GM18520 (cell line): ENCODE results near the gene PPP3CA.
"Not testable (repeated sequence)": the region's sequence is repeated elsewhere in the genome, so short reads cannot be mapped to it uniquely, and the experiment has no call there.

ENCODE experiments used
- ATAC-seq: cut with Tn5 transposase; IDR thresholded peaks from one replicate; pipeline ENCODE4 v1.9.1; 2021; ENCODE audit not compliant: unreplicated experiment

PPP3CA gene

GRCh38 chr4:101182688-101183087, 164.6 kb downstream of the PPP3CA start:
- not testable (repeated sequence) for ATAC-seq

GRCh38 chr4:101178731-101179130, 168.6 kb downstream of the PPP3CA start:
- no peak for ATAC-seq

- no peak for ATAC-seq
Observed at GRCh38 chr4:101177154-101177553, 170.2 kb downstream of the PPP3CA start.

GRCh38 chr4:101175896-101176676, 171.2 kb downstream of the PPP3CA start:
- no peak for ATAC-seq

GRCh38 chr4:101174679-101175345, 172.5 kb downstream of the PPP3CA start:
- no peak for ATAC-seq

GRCh38 chr4:101172369-101172768, 175.0 kb downstream of the PPP3CA start:
- no peak for ATAC-seq

- ATAC-seq = no peak
Observed at GRCh38 chr4:101171747-101172146, 175.6 kb downstream of the PPP3CA start.

- peak; percentile 95 for ATAC-seq
Observed at GRCh38 chr4:101169044-101170014, 178.0 kb downstream of the PPP3CA start.

- no peak for ATAC-seq
Observed at GRCh38 chr4:101163936-101164335, 183.4 kb downstream of the PPP3CA start.

GRCh38 chr4:101162990-101163380, 184.3 kb downstream of the PPP3CA start:
- ATAC-seq = no peak

- no peak for ATAC-seq
Observed at GRCh38 chr4:101160792-101161592, 186.3 kb downstream of the PPP3CA start.

GRCh38 chr4:101158507-101158906, 188.8 kb downstream of the PPP3CA start:
- no peak for ATAC-seq

GRCh38 chr4:101158134-101158482, 189.2 kb downstream of the PPP3CA start:
- ATAC-seq = no peak

- ATAC-seq = no peak
Observed at GRCh38 chr4:101157415-101158133, 189.8 kb downstream of the PPP3CA start.

- ATAC-seq = no peak
Observed at GRCh38 chr4:101156619-101157310, 190.6 kb downstream of the PPP3CA start.

GRCh38 chr4:101155945-101156344, 191.4 kb downstream of the PPP3CA start:
- ATAC-seq = no peak

- no peak for ATAC-seq
Observed at GRCh38 chr4:101155368-101155767, 192.0 kb downstream of the PPP3CA start.

GRCh38 chr4:101153653-101154052, 193.7 kb downstream of the PPP3CA start:
- ATAC-seq = no peak

GRCh38 chr4:101152521-101152920, 194.8 kb downstream of the PPP3CA start:
- ATAC-seq = no peak
